Measurements from ENCODE around the gene HIVEP3. TPM values are rescaled to one million over a fixed set of nuclear protein-coding genes. Genes with fewer than 3 reads are reported as not detected.

HIVEP3 gene
- total and polyA plus RNA-seq, 11 donors, result 3.2 to 11.9 (median 5.0) TPM

- Histone ChIP-seq H3K4me3 (no peak overlapping the region), H3K9me3 (no peaks in the 10 kb centered on the region), H3K27me3 (no peaks in the 10 kb centered on the region), H3K27ac (no peak overlapping the region), H3K36me3 (no peaks in the 10 kb centered on the region), H3K4me1 (peaks cover 0 to 13% (median 0%) of the 10 kb centered on the region in 12 donors)
- peak in 1 of 4 donors; percentile 12 for ATAC-seq
- intact Hi-C loops (cut with DNase I), result no loop called here
- TF ChIP-seq POLR2A (IDR thresholded peaks at IDR 0.05) (no peak), CTCF (IDR thresholded peaks at IDR 0.05) (no peak)
- DNase-seq, result no peak
- 91 to 100% (median 93%) methylated on average over 3 of the region's 3 CpGs for WGBS, 4 donors
Measured at GRCh38 chr1:41641475-41641814, 277.3 kb downstream of the HIVEP3 start.

DNA sequence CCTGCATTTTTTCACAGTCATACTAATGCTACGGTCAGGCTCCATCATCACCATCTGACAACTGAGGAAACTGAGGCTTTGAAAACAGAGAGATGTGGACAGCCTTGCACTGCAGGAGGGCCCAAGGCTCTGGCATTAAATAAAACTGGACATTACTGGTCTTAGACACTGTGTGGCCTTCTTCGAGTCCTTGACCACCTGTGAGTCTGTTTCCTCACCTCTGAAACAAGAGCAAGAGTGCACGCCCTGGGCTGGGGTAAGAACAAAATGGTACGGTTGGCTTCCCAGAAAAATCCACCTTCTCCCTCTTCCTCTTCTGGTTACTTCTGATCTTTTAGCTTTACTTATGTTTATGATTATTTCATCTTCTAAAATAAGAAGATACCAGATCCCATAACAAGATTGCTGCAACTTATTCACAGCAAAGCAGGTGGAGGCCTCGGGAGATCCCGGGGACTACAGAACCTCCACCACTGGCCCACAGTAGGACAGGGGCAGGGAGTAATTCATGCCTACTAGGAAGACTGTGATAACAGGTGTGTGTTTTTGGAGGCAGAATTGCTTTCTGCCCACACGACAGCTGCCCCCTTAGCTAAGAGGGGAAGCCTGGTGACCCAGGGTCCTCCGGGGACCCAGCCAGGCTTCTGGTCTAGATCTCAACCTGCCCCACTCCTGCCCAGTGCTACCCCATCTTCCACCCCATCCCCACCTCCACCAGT is 277.8 kb downstream of the HIVEP3 start:
- Histone ChIP-seq H3K9me3 (no peaks in the 10 kb centered on the region), H3K27ac (no peak overlapping the region), H3K4me3 (no peak overlapping the region), H3K4me1 (peaks cover 0 to 13% (median 0%) of the 10 kb centered on the region in 12 donors), H3K27me3 (no peaks in the 10 kb centered on the region), H3K36me3 (no peaks in the 10 kb centered on the region)
- intact Hi-C loops (cut with DNase I), result no loop called here
- ATAC-seq (no peak), DNase-seq (no peak)
- WGBS, 4 donors, result 94 to 98% (median 96%) methylated on average over 8 of the region's 8 CpGs
- TF ChIP-seq CTCF (IDR thresholded peaks at IDR 0.05), result no peak
- no peak for TF ChIP-seq POLR2A (IDR thresholded peaks at IDR 0.05)

DNA sequence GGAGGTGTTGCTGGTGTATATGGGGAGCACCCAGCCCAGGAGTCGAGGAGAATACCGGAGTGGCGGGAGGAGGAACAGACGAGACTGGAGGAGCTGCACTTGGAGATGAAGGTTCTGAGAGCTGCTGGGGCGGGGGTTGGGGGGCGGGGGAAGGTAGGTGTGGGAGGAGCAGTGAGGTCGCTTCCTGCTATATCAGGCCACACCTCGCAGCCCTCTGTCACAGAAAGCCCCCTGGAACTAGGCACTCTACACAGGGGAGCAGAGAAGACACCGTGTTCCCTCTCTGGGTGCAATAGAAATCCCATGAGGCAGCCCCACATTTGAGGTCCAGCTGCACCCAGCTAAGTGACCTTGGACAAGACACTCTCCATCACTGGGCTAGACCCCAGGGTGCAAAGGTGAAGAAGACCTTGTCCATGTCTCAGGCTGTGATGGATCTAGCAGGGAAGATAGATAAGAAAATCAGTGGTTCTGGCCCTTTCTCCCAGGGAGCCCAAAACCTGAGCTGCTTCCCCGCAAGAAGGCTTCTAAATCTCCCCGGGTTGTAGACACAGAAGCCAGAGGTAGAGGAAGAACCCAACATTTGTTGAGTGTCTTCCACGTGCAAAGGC is 278.5 kb downstream of the HIVEP3 start:
- no peak for TF ChIP-seq POLR2A (IDR thresholded peaks at IDR 0.05)
- no peak for TF ChIP-seq CTCF (IDR thresholded peaks at IDR 0.05)
- intact Hi-C loops (cut with DNase I), result no loop called here
- H3K9me3 ChIP-seq, result no peaks in the 10 kb centered on the region
- no peak overlapping the region for H3K4me3 ChIP-seq
- H3K27me3 ChIP-seq, result no peaks in the 10 kb centered on the region
- peak in 1 of 4 donors; percentile 10 for ATAC-seq
- 80 to 88% (median 83%) methylated on average over 11 to 12 of the region's 12 CpGs for WGBS, 4 donors
- H3K36me3 ChIP-seq, result no peaks in the 10 kb centered on the region
- DNase-seq, result no peak
- H3K4me1 ChIP-seq, result peaks cover 0 to 13% (median 0%) of the 10 kb centered on the region in 12 donors
- no peak overlapping the region for H3K27ac ChIP-seq

DNA sequence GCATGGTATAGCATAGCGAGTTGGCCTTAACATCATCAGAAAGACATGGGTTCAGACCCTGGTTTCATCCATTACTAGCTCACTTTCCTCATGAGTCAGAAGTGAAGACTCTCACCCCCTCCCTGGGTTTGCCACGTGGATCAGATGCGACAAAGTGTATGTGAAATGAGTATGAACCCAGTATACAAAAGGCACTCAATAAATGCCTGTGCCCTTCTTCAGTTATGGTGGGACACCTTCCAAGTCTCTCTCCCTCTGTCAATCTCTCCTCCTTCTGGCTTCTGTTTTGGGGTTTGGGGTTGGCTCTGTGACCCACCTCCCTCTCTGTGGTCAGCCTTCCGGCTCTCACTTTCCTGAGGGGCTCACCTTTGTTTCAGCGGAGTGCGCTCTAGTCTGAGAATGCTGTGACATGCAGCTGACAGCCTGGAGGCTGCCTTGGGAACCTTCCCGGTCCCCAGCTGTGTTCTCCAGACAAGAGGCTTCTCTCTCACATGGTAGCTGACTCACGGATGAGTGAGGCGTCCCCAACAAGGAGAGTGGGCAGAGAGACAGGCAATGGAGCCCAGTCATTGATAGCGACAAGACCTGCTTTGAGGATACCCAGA is 279.3 kb downstream of the HIVEP3 start:
- WGBS, 4 donors, result 73 to 82% (median 79%) methylated on average over 10 of the region's 10 CpGs
- H3K4me1 ChIP-seq, result peaks cover 0 to 13% (median 0%) of the 10 kb centered on the region in 12 donors
- intact Hi-C loops (cut with DNase I), result no loop called here
- ATAC-seq (peak in 3 of 4 donors; percentile 57 to 92 (median 75)), DNase-seq (peak in 1 of 5 donors; percentile 67)
- no peak for TF ChIP-seq POLR2A (IDR thresholded peaks at IDR 0.05)
- no peak for TF ChIP-seq CTCF (IDR thresholded peaks at IDR 0.05)
- H3K9me3 ChIP-seq, result no peaks in the 10 kb centered on the region
- H3K27me3 ChIP-seq, result no peaks in the 10 kb centered on the region
- no peaks in the 10 kb centered on the region for H3K36me3 ChIP-seq
- H3K27ac ChIP-seq, result no peak overlapping the region
- H3K4me3 ChIP-seq, result no peak overlapping the region

Data from heart left ventricle (tissue), 16 donors.